HG03196 (cell line): ENCODE data around the gene ZRSR2.
"Not testable (repeated sequence)": the region's sequence is repeated elsewhere in the genome, so short reads cannot be mapped to it uniquely, and the experiment has no call there.

Source experiments
- ATAC-seq: cut with Tn5 transposase; IDR thresholded peaks from one replicate; pipeline ENCODE4 v1.9.1; 2021; ENCODE audit not compliant: unreplicated experiment

ZRSR2 gene

DNA sequence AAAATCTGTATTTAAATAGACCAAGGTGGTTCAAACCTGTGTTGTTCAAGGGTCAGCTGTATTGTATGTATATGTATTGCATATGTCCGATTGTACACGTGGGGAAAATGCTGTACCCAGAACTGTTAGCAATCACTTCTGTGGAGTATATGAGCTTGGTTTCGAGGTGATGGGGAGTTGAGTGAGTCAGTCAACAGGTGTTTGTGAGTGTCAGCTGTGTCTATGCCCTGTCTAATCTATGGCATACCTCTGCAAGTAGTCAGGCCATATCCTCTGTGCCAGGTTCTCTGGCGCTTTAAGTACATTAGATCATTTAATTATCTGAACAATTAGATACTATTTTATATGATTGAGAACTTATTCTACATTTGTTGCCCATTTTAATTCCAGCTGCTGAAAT, 7.4 kb downstream of the ZRSR2 start:
- no peak for ATAC-seq

DNA sequence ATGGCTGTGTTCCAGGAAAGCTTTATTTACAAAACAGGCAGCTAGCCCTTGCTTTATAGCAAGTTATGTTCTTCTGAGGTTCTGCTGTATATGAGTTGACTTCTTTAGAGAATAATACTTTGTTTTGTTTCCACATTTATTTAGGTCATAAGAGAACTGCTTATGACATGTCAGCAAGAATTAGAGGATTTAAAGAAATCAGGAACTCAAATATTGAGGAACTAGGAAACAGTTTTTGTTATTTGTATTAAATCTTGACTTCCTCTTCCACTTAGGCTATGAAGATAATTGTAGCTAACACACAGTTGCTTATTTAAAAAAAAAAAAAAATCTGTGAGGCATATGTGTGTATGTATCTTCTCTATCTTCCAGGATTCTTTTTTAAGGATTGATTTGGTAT, 14.3 kb downstream of the ZRSR2 start:
- no peak for ATAC-seq

DNA sequence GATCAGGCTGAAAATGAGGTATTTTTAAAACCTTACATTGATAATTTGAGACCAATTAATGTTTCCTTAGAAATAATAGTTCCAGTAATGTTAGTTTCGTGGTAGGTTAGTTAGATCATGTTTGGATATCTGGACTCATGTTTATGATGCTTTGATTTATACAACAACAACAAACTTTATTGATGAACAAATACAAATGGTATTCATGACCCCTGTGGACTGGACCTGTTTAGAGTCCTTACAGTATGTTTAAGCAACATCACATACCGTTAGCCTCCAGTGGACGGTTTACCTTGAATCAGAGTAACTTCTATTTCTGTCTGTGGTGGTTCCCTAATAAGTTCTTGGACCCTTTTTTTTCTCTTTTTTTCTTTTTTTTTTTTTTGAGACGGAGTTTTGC, 18.0 kb downstream of the ZRSR2 start:
- no peak for ATAC-seq

DNA sequence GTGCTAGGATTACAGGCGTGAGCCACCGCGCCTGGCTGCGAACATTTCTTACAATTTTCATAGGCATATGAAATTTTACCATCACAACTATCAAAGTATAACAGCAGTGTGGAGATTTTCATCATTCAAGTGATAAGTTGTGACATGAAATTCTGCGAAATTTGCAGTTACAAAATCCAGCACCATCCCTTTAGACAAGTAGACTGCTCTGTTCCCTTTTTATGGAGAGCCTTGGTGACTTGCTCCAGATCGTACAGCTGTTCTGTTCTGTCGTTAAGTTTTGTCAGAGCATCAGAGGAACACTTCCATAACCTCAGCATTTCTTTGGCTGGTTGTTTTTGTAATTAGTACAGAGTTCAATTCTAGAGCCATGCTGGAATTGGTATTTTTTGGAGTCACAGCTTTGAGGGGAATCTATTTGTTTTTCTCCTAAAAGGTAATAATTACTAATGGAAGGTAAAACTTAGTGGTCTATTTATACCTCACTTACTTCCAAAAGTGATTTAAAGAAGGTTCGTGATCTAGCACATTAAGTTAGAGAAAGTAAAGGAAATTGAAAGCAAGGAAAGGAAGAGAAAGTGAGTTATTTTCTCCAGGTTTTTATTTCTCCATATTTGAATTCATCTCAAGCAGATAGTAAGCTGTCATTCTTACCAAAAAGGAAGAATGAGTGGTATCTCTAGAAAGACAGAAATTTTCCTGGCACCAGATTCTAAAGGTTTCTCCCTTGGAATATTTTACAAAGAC, 22.1 kb downstream of the ZRSR2 start:
- no peak for ATAC-seq

DNA sequence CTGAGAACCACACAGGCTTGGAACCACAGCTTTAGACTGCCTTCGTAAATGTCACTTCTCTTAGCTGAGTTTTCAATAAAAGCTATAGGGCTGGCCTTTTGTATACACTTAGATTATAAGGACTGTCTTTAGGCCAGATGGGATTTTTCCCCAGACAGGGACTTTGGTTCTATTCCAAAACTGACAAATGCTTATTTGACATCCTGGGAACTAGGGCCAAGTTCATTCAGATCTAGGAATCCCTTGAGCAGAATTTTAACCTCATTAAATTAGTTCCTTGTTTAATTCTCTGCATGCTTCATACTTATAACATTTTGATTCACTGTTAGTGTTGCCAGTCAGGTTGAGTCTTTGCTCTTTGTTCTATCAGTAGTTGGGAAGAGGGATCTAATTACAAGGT, 23.1 kb downstream of the ZRSR2 start:
- no peak for ATAC-seq

DNA sequence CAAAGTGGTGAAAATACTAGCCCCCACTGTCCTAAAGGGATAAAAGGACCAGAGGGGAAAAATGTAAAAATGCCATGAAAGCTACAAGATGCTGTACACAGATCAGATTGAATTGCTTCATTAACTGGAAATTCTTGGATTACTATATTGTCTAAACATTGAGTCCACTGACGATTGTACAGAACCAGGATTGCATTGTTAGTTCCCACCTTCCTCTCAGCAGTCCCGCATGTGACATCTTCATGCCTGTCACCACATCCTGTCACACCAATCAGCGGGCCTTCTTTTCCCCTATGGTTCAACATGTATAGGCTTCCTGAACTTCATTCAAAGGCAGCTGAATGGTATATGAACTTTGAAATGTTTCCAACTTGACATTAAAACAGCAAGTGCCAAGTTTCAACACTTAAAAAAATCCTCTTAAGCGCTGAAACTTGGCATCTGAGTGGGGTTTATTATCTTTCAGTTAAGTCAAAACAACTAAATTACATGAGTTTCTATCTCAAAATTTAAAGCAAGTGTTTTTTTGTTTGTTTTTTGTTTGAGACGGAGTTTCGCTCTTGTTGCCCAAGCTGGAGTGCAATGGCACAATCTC, 24.6 kb downstream of the ZRSR2 start:
- no peak for ATAC-seq

DNA sequence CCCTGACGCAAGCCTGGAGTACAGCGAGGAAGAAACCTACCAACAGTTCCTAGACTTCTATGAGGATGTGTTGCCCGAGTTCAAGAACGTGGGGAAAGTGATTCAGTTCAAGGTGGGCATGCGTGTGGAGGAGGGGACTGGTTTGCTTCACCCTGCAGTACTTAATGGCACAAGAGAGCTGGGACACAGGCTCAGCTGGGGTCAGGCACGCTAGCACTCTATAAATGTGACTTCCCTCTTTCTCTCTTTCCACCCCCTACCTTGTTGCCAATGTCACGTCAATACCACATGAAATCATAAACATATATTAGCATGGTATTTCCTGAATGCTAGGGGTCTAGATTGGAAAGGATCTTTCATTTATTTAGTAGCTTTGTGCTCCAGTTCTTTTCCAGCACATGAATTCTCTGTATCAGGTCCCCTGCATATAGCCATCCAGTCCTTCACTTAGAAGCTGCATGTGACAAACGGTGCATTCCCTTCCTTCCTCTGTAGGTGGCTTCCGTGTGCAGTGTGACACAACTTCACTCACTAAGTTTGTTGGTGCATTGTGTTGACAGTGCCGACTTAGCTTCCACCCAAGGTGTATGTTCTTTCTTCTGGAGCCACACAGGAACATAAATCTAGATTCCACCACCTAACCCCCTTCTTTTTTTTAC, 25.6 kb downstream of the ZRSR2 start:
- no peak for ATAC-seq

DNA sequence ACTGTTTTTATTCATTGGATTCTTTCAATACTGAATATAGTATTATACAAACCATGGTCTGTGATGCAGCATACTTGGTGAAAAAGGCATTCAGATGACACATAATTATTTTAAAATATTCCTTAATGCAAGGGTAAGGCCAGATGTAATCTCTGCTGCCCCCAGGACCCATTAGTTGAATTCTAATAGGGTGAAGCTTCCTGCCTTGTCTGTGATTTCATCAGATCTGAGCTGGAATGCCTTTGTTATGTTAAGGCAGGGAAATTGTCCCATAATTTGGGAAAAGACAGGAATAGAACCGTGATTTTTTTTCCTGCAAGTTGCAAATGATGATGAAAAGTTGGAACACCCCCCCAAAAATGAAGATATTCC, 26.1 kb downstream of the ZRSR2 start:
- no peak for ATAC-seq

DNA sequence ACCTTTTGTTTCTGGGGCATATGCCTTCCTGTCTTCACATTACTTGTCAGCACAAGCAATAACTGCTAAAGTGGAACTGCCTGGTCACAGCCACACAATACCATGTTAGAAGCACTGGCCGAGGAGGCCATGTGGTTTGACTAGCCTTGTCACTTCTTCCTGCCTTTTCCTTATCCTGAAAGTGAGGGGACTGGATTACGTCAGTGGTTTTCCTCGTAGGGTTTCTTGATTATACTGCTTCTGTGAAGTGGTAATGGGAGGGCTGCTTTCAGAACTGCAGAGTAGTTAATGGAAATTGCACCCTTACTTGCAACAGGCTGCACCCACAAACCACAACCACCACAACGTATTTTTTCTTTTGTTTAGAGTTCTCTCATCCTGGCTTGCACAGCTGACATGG, 26.6 kb downstream of the ZRSR2 start:
- no peak for ATAC-seq

DNA sequence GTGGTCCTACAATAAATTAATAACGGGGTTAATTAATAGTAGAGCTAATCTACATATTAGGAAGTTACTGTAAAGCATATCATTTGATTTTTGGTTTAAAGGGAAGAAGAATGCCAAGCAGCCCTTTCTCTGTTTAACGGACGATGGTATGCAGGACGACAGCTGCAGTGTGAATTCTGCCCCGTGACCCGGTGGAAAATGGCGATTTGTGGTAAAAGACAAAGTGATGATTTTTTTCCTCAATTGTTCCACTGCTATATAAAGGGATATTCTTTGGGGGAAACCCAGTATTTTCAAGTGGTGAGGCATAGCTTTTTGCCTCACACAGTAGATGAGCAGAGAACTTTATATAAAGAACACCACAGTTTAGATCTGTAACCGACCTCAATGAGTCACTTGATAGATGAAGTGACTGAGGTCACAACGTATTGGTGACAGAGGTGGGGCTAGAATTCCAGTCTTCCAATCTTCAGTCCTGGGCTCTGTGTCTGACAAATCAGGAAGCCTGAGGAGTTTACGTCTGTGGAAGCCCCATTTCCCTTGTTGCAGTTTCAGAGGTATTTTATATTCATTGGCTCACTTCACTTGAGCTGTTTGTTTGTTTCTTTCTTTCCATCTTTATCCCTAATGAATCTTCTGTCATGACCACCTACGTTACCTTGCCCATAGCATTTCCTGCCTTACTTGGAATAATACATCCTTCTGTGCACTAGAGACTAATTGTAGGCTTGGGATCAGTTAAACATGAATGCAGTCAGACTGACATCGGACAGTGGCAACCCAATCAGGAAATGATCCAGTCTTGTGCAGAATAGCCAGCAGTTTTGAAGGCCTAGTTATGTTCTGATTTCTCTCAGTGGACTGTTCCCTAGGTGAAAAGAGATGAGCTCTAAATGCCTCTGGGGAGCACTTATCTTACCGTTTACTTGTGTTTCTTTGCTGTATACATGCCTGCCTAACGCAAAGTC, 30.1 kb downstream of the ZRSR2 start:
- no peak for ATAC-seq

DNA sequence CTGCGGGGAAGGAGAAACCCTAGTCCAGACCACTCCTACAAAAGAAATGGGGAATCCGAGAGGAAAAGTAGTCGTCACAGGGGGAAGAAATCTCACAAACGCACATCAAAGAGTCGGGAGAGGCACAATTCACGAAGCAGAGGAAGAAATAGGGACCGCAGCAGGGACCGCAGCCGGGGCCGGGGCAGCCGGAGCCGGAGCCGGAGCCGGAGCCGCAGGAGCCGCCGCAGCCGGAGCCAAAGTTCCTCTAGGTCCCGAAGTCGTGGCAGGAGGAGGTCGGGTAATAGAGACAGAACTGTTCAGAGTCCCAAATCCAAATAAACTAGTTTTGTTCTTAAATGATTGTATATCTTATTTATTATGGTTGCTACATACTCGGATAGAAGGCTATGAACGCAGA, 32.6 kb downstream of the ZRSR2 start:
- ATAC-seq = no peak

DNA sequence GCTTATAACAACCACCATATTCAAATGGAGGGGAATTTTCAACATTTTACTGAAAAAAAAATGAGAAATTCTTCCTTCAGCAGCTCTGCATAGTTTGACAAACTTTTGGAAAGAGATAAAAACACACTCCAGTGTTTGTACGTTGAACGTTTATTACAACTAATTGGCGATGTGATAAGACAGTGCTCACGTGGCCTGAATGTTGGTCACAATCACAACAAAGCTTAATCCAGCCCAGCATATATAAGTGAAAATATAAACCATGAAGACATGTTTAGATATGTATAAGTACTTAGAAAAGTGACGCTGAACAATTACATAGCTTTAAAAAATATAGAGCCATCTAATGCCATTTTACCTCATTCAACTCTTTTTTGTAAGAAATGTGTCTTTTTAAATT, 35.7 kb downstream of the ZRSR2 start:
- ATAC-seq = no peak

DNA sequence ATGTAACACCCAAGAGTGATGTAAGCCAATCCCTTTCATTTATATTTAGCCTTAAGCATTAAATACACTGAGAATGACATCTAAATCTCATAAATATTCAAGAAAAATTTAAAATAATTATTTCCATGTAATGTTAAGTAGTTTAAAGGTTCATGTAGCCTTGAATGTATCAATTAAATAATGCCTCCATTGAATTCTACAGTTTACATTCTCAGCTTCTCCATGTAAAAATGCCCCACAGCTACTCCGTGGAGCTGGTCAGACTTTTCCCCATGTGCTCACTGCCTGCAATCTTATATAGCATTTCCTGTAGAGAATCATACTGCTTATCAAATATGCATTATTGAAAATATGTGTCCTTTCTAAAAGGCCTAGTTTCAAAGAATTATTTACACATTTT, 38.9 kb downstream of the ZRSR2 start:
- ATAC-seq = no peak

DNA sequence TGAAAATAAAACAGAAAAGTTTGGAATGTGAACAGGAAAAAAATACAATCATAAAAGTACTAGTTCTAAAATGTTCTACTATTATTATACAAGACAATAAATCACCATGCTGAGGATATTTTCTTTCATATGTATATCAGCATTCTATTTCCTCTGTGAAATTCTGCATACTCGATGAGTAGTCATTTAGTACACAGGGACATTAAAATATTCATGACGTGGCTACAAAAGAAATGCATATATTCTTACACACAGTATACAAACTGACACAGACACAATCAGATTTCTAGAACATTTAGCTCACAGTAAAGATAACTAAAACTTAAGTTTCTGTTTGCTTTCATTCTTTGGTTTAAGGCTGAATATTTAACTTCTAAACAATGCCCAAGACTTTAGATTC, 41.1 kb downstream of the ZRSR2 start:
- ATAC-seq = not testable (repeated sequence)

DNA sequence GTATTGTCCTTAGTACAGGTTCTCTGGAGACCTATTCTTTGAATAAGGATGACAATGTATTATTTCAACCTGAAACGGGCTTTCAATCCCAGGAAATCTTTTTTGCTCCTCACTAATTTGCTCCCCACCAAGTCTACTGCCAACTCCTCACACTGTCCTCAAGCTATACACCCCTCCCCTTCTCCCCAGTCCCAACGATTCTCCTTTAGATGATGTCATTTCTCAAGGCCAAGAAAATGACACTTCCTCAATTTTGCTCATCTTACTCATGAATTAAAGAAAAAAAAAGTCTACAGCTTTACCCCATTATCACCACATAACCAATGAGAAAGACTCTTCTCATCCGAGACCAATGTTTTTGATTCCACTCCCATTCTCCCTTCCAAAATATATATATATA, 43.8 kb downstream of the ZRSR2 start:
- no peak for ATAC-seq

DNA sequence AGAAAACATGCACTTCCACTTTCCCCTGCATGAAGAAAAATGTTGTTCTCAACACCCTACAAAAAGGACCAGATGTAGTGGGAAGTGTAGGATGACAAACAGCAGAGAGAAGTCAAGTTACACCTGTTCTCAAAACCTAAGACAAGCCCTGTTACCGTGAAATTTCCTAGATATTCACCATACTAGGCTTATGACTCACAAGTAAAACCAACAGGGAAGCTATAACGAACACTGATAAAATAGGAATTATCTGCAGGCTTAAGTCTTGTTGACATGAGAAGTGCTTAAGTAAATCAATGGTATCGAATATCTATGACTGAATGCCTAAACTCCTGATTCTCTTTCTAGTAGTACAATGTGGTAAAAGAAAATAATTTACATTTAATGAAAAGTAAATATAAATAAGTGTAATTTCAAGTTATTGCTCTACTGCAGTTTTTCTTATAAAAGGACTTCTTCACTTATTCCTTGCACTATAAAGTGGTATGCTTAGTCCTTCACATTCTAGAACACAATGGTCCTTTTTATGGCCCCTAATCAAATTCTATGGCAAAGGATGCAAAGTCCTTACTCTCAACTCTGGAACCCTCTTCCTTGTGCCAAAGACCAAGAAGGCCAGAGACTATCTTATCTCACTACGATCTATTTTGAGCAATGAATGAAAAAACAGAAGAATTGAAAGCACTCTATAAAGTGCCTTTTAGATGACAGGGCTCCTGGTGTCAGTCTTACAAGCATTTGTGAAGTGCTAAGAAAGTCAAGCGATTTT, 44.7 kb downstream of the ZRSR2 start:
- no peak for ATAC-seq

DNA sequence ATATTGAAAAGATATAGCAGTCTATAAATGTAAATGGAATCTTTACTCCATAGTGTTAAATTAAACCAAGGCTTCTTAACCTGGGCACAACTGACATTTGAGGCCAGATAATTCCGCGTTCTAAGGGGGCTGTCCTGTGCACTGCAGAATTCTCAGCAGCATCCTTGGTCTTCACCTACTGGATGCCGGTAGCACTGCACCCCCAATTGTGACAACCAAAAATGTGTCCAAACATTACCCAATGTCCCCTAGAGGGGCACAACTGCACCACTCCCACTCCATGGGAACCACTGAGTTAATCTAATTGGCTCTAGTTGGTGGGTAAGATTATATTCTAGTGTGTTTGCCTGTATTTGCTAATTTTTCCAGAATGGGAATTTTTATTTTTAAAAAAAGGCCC, 47.7 kb downstream of the ZRSR2 start:
- ATAC-seq = no peak

DNA sequence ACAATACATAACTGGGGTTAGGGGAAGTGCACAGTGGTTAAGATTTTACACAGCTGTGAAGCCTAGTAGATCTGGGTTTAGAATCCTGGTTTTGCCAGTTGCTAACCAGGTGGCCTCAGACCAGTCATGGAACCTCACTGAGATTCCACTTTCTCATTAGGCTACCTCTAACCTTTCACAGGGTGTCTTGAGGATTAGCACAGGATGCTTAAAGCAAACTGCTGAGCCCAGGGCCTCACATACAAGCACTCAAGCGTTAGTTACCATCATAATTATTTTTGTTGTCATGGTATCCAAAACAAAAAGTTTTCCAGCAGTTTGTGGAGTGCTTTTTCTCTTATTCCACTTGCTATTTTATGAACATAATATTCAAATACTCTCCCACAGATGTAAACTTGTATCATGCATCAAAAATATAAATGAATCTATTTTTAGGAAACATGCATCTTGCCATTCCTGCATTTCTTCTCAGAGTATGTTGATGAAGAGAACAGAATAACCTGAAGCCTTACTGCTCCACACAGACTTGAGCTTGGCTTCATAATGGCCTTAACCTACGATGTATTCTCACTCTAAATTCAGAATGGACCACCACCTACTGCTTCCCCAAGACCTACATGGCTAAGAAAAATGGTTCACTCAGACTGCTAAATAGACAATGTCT, 51.7 kb downstream of the ZRSR2 start:
- ATAC-seq = no peak

DNA sequence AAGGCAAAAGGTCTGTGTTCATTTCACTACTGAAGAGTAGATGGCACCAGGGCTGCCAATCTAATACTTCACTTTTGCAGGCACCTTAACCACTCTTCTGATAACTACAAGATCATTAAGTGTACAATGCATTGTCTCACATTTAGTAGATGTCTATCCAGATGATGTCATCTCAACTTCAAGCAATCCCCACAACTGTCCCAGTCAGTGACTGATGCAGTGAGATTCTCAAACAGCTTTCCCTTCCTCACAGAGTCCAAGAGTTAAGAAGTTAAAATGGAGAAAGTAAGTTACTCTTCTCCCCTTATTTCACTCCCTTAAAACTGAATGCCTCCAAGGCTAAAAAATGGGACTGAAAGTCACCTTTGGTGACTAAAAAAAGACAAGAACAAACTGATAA, 53.7 kb downstream of the ZRSR2 start:
- ATAC-seq = no peak

DNA sequence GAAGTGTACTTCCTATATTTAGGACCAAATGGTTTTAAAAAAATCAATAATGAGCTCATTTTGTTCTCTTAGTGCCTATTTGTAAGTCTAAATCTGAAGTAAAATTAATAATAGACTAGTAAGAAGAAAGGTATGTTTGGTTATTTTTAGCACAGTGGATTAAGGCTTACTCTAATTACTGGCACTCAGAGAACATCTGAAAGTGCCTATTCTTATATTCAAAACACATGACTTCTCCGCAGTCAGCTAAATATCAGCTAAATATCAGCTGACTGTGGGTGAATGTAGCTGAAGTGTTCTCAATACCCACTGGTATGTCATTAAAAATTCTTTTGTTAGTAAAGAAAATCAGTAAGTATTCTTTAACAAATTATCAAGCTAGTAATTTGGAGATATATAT, 58.3 kb downstream of the ZRSR2 start:
- no peak for ATAC-seq
